SK-N-SH treated with all-trans-retinoic acid at 6 μM for 48 hours (cell line): Measurements from ENCODE around the gene MCM7.

Source experiments
- CREB5 ChIP-seq: fragments of 250-450 bp; sonication (Bioruptor Pico); IDR thresholded peaks from 2 replicates; pipeline ENCODE4 v1.5.1; 2020; ENCODE audit warnings: low read depth, mild to moderate bottlenecking, moderate library complexity
- POU6F1 ChIP-seq: fragments of 250-450 bp; sonication (Bioruptor Pico); IDR thresholded peaks from 2 replicates; pipeline ENCODE4 v1.8.0; 2021; ENCODE audit warnings: low read depth, mild to moderate bottlenecking, moderate library complexity, borderline replicate concordance
- SNAI2 ChIP-seq: fragments of 250-450 bp; sonication (Bioruptor Pico); IDR thresholded peaks from 2 replicates; pipeline ENCODE4 v1.5.0; 2020; ENCODE audit warnings: mild to moderate bottlenecking, moderate library complexity
- TSHZ2 ChIP-seq: fragments of 250-450 bp; sonication (Bioruptor Pico); IDR thresholded peaks from 2 replicates; pipeline ENCODE4 v1.5.0; 2020; ENCODE audit warnings: mild to moderate bottlenecking, moderate library complexity
- ZFP3 ChIP-seq: fragments of 250-450 bp; sonication (Bioruptor Pico); IDR thresholded peaks from 2 replicates; pipeline ENCODE4 v1.5.0; 2020; ENCODE audit warnings: mild to moderate bottlenecking, moderate library complexity
- ZNF70 ChIP-seq: fragments of 450-650 bp; formaldehyde crosslinking; IDR thresholded peaks from 2 replicates; pipeline ENCODE4 v1.5.0; 2020; ENCODE audit warnings: mild to moderate bottlenecking, moderate library complexity

- no peak for TF ChIP-seq CREB5 (CRISPR knock-in tag)
- no peak for TF ChIP-seq ZFP3 (CRISPR knock-in tag)
- TF ChIP-seq TSHZ2 (CRISPR knock-in tag) = no peak
- TF ChIP-seq SNAI2 (CRISPR knock-in tag) = no peak
- TF ChIP-seq POU6F1 (CRISPR knock-in tag) = no peak
- TF ChIP-seq ZNF70 (CRISPR knock-in tag) = no peak
Observed at GRCh38 chr7:100105534-100105933, 4.3 kb upstream of the MCM7 start.
